ENCODE measurements around the gene ACOT12. TPM values are rescaled to one million over a fixed set of nuclear protein-coding genes. Genes with fewer than 3 reads are reported as not detected.

ACOT12 gene
- total and polyA plus RNA-seq, 2 of the 13 experiments (the other 11 are each of a cell fraction or from before 2014, with no cell fraction given) = not detected

- TF ChIP-seq ZNF407 (CRISPR knock-in tag; IDR thresholded peaks at IDR 0.05; ENCODE audit: not compliant biosample characterization) (no peak), ATF7 (IDR thresholded peaks at IDR 0.05) (no peak), ATF7 (CRISPR knock-in tag; IDR thresholded peaks at IDR 0.05) (no peak), BATF2 (CRISPR knock-in tag; IDR thresholded peaks at IDR 0.05) (no peak)
Measured at GRCh38 chr5:81300921-81301270, 93.0 kb downstream of the ACOT12 start (continued).

- peaks cover 9% of the 10 kb centered on the region for H3K9me3 ChIP-seq (ENCODE audit: low read length)
- in situ Hi-C loops (cut with HindIII; ENCODE audit: extremely low pct_ligation_motif_present, low pct_unique_long_range_greater_than_20kb) (no loop called here), intact Hi-C loops (cut with micrococcal nuclease; ENCODE audit: unreplicated experiment) (no loop called here)
- no peak overlapping the region for H3K9ac ChIP-seq (ENCODE audit: insufficient read depth, low read depth, low read length)
- H4K20me1 ChIP-seq (ENCODE audit: insufficient read depth, low read length) = no peaks in the 10 kb centered on the region
- WGBS (ENCODE audit: low lambda C conversion rate) = 95% methylated on average over 4 of the region's 4 CpGs
- no peaks in the 10 kb centered on the region; a peak in 1 of 5 replicates for H3K27me3 ChIP-seq (ENCODE audit: control insufficient read depth in 1 of 2, insufficient read depth in 2 of 2, low read length in 2 of 2)
- ATAC-seq = no peak
- FAIRE-seq = no peak
- no peak overlapping the region for H3K27ac ChIP-seq (ENCODE audit: extremely low read length, insufficient read depth, low read length)
- no peak for DNase-seq (ENCODE audit: low spot score)
- H2AFZ ChIP-seq (ENCODE audit: low read length) = no peak overlapping the region
- H3K79me2 ChIP-seq (ENCODE audit: insufficient read depth, low read length) = peaks cover 35% of the 10 kb centered on the region
- no peaks in the 10 kb centered on the region for H3K36me3 ChIP-seq (replicated peaks in 1 of 2; ENCODE audit: control insufficient read depth in 1 of 2, insufficient read depth in 2 of 2, low read length in 2 of 2)
- no peak overlapping the region for H3K4me2 ChIP-seq (ENCODE audit: low read depth, low read length)
- H3K4me1 ChIP-seq (ENCODE audit: insufficient read depth, low read length) = peaks cover 21% of the 10 kb centered on the region
- no peak overlapping the region for H3K4me3 ChIP-seq (replicated peaks in 1 of 3; ENCODE audit: insufficient read depth in 1 of 3, low read depth in 2 of 3, low read length in 3 of 3)
- ChIA-PET POLR2A (no interaction called here), CTCF (ENCODE audit: low intra/inter-chr PET ratio, low total read pairs) (no interaction called here)
- BruUV-seq (replicated peaks) = no TSS peak
- no peak for TF ChIP-seq CBX5 (CRISPR knock-in tag; IDR thresholded peaks at IDR 0.05; ENCODE audit: borderline replicate concordance)
- no peak for TF ChIP-seq KDM5A (IDR thresholded peaks at IDR 0.05; ENCODE audit: borderline replicate concordance, low read length)
- no peak for TF ChIP-seq MXI1 (IDR thresholded peaks at IDR 0.05; ENCODE audit: borderline replicate concordance, low read depth, low read length)
- TF ChIP-seq KDM5B (CRISPR knock-in tag; IDR thresholded peaks at IDR 0.05; ENCODE audit: borderline replicate concordance) = no peak
- TF ChIP-seq ZNF337 (CRISPR knock-in tag; IDR thresholded peaks at IDR 0.05; ENCODE audit: borderline replicate concordance, low read depth) = no peak
- TF ChIP-seq ZNF841 (CRISPR knock-in tag; IDR thresholded peaks at IDR 0.05; ENCODE audit: borderline replicate concordance) = no peak
- TF ChIP-seq PHB2 (IDR thresholded peaks at IDR 0.05; ENCODE audit: partially characterized antibody) = no peak
- no peak for TF ChIP-seq RNF219 (CRISPR knock-in tag; IDR thresholded peaks at IDR 0.05)
- TF ChIP-seq SNAI1 (CRISPR knock-in tag; IDR thresholded peaks at IDR 0.05; ENCODE audit: borderline replicate concordance) = no peak
- TF ChIP-seq NBN (conservative IDR thresholded peaks at IDR 0.05) = no peak
Measured at GRCh38 chr5:81297531-81297930, 96.4 kb downstream of the ACOT12 start.
